Neural progenitor cell (in vitro differentiated cells): Measurements from ENCODE around the gene QSOX1. TPM values are rescaled to one million over a fixed set of nuclear protein-coding genes. Genes with fewer than 3 reads are reported as not detected.

Source experiments
- DNase-seq: peaks from one replicate; pipeline ENCODE4 v3.0.0-alpha.2; 2016; ENCODE audit warnings: low spot score
- H2AFZ ChIP-seq: fragments of 200-600 bp; sonication (generic); replicated peaks from 2 replicates; pipeline ENCODE4 v1.6.1; 2016; ENCODE audit warnings: antibody characterized with exemption
- H3F3A ChIP-seq: fragments of 200-600 bp; sonication (generic); 2 replicates; pipeline ENCODE4 v1.6.1; 2016; ENCODE audit warnings: antibody characterized with exemption, low read depth
- H3K27ac ChIP-seq: fragments of 200-600 bp; sonication (generic); 2 replicates; pipeline ENCODE4 v1.5.1; 2016; ENCODE audit warnings: mild to moderate bottlenecking
- H3K27me3 ChIP-seq: fragments of 200-600 bp; sonication (generic); 2 replicates; pipeline ENCODE4 v1.6.1; 2016; ENCODE audit warnings: mild to moderate bottlenecking, moderate library complexity
- H3K36me3 ChIP-seq: fragments of 200-600 bp; sonication (generic); 2 replicates; pipeline ENCODE4 v1.5.1; 2016
- H3K4me1 ChIP-seq: fragments of 200-600 bp; sonication (generic); 2 replicates; pipeline ENCODE4 v1.6.1; 2016; ENCODE audit warnings: mixed run types
- H3K4me2 ChIP-seq: fragments of 200-600 bp; sonication (generic); 2 replicates; pipeline ENCODE4 v1.6.1; 2016
- H3K4me3 ChIP-seq: fragments of 200-600 bp; sonication (generic); 2 replicates; pipeline ENCODE4 v1.5.1; 2016
- H3K79me2 ChIP-seq: fragments of 200-600 bp; sonication (generic); 2 replicates; pipeline ENCODE4 v1.6.1; 2016; ENCODE audit warnings: low read depth
- H3K9ac ChIP-seq: fragments of 200-600 bp; sonication (generic); 2 replicates; pipeline ENCODE4 v1.6.1; 2016
- H3K9me3 ChIP-seq: fragments of 200-600 bp; sonication (generic); 2 replicates; pipeline ENCODE4 v1.5.1; 2016; ENCODE audit warnings: low read depth
- H4K20me1 ChIP-seq: fragments of 200-600 bp; sonication (generic); 2 replicates; pipeline ENCODE4 v1.6.1; 2016; ENCODE audit warnings: low read depth
- H3K27ac Mint-ChIP-seq: 3 replicates; pipeline ENCODE4 v1.8.0; 2021; ENCODE audit warnings: mixed read lengths
- H3K27me3 Mint-ChIP-seq: 2 replicates; pipeline ENCODE4 v1.8.0; 2022; ENCODE audit warnings: low read depth, mild to moderate bottlenecking, inconsistent platforms, moderate library complexity, mixed read lengths; ENCODE audit not compliant: insufficient read depth
- H3K36me3 Mint-ChIP-seq: 3 replicates; pipeline ENCODE4 v1.8.0; 2021; ENCODE audit warnings: mixed read lengths
- H3K4me1 Mint-ChIP-seq: 3 replicates; pipeline ENCODE4 v1.8.0; 2021; ENCODE audit warnings: mixed read lengths
- H3K4me3 Mint-ChIP-seq: 3 replicates; pipeline ENCODE4 v1.8.0; 2021; ENCODE audit warnings: mild to moderate bottlenecking, moderate library complexity, mixed read lengths
- H3K9me3 Mint-ChIP-seq: 3 replicates; pipeline ENCODE4 v1.8.0; 2020; ENCODE audit warnings: mixed read lengths
- EZH2 ChIP-seq: fragments of 200-600 bp; sonication (generic); IDR thresholded peaks from 2 replicates; pipeline ENCODE4 v1.6.1; 2017; ENCODE audit warnings: antibody characterized with exemption, mild to moderate bottlenecking, moderate library complexity
- EZH2phosphoT487 ChIP-seq: fragments of 200-600 bp; sonication (generic); IDR thresholded peaks from 2 replicates; pipeline ENCODE4 v1.6.1; 2017; ENCODE audit warnings: antibody characterized with exemption
- total RNA-seq: library from RNA; depleted of rRNA; stranded (reverse); fragments of >200 nt; gene quantifications from 2 replicates; pipeline ENCODE4 v1.2.3, GENCODE V29; 2015; ENCODE audit warnings: low replicate concordance
- TF ChIP-seq, protein P1 (sequence below): fragments of 200-600 bp; sonication (generic); IDR thresholded peaks from 2 replicates; pipeline ENCODE4 v1.5.1; 2017; ENCODE audit warnings: antibody characterized with exemption, mild to moderate bottlenecking

QSOX1 gene
- total RNA-seq, 1 donor from 2014 or later, result 13.6 TPM

DNA sequence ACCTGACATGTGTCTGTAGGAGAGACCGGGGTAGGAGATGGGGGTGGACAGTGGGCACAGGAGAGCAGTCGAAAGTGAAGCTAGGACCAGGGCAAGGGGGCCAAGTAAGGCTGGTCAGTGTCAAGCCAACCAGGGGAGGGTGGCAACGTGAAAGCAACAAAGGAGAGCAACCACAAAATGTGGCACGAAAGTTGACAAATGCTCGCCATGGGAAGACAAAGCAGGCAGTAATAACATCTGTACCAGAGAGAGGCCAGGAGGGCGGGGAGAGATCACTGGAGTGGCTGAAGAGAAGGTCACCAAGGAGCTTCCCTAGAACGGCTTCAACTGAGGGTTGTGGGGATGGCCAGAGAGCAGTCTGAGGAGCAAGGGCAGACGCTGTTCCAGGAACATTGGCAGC is 17.0 kb downstream of the QSOX1 start:
- peaks cover 12% of the 10 kb centered on the region for H3K4me1 ChIP-seq
- no peak for DNase-seq
- peak overlapping the region; percentile 5 for H3K27ac Mint-ChIP-seq

GRCh38 chr1:180173451-180173850 is 18.8 kb downstream of the QSOX1 start:
- H3K36me3 ChIP-seq, result no peaks in the 10 kb centered on the region
- H3K27me3 ChIP-seq, result no peaks in the 10 kb centered on the region
- Mint-ChIP-seq H3K27me3 (peaks cover 18% of the 10 kb centered on the region), H3K4me1 (no peaks in the 10 kb centered on the region), H3K36me3 (no peaks in the 10 kb centered on the region), H3K4me3 (no peak overlapping the region), H3K9me3 (no peaks in the 10 kb centered on the region), H3K27ac (no peak overlapping the region)
- H3K9ac ChIP-seq, result no peak overlapping the region
- DNase-seq, result no peak
- H2AFZ ChIP-seq, result no peak overlapping the region
- H3K27ac ChIP-seq, result no peak overlapping the region
- H3K4me3 ChIP-seq, result no peak overlapping the region
- H3K79me2 ChIP-seq, result no peaks in the 10 kb centered on the region
- TF ChIP-seq, protein P1, sequence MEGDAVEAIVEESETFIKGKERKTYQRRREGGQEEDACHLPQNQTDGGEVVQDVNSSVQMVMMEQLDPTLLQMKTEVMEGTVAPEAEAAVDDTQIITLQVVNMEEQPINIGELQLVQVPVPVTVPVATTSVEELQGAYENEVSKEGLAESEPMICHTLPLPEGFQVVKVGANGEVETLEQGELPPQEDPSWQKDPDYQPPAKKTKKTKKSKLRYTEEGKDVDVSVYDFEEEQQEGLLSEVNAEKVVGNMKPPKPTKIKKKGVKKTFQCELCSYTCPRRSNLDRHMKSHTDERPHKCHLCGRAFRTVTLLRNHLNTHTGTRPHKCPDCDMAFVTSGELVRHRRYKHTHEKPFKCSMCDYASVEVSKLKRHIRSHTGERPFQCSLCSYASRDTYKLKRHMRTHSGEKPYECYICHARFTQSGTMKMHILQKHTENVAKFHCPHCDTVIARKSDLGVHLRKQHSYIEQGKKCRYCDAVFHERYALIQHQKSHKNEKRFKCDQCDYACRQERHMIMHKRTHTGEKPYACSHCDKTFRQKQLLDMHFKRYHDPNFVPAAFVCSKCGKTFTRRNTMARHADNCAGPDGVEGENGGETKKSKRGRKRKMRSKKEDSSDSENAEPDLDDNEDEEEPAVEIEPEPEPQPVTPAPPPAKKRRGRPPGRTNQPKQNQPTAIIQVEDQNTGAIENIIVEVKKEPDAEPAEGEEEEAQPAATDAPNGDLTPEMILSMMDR, result no peak
- TF ChIP-seq EZH2phosphoT487, result no peak
- TF ChIP-seq EZH2, result no peak
- H4K20me1 ChIP-seq, result peaks cover 7% of the 10 kb centered on the region
- no peak overlapping the region for H3K4me2 ChIP-seq
- no peaks in the 10 kb centered on the region for H3K4me1 ChIP-seq
- H3K9me3 ChIP-seq, result no peaks in the 10 kb centered on the region
- peaks cover 2% of the 10 kb centered on the region for H3F3A ChIP-seq

More for the DNA sequence above, 17.0 kb downstream of the QSOX1 start:
- Histone ChIP-seq H3K27ac (no peak overlapping the region), H4K20me1 (peaks cover 21% of the 10 kb centered on the region), H3K9me3 (no peaks in the 10 kb centered on the region), H3K36me3 (no peaks in the 10 kb centered on the region), H3K4me3 (no peak overlapping the region), H3K4me2 (no peak overlapping the region), H2AFZ (no peak overlapping the region), H3F3A (peaks cover 12% of the 10 kb centered on the region), H3K9ac (no peak overlapping the region), H3K27me3 (no peaks in the 10 kb centered on the region), H3K79me2 (no peaks in the 10 kb centered on the region)
- H3K36me3 Mint-ChIP-seq, result no peaks in the 10 kb centered on the region
- no peaks in the 10 kb centered on the region for H3K9me3 Mint-ChIP-seq
- H3K4me3 Mint-ChIP-seq, result no peak overlapping the region
- TF ChIP-seq EZH2 (no peak), EZH2phosphoT487 (no peak)
- TF ChIP-seq, protein P1, result no peak
- H3K4me1 Mint-ChIP-seq, result no peaks in the 10 kb centered on the region
- H3K27me3 Mint-ChIP-seq, result peaks cover 17% of the 10 kb centered on the region

GRCh38 chr1:180173952-180174351 is 19.3 kb downstream of the QSOX1 start:
- no peak for TF ChIP-seq EZH2
- TF ChIP-seq, protein P1, result no peak
- no peak for TF ChIP-seq EZH2phosphoT487
- Mint-ChIP-seq H3K27me3 (peaks cover 18% of the 10 kb centered on the region), H3K9me3 (no peaks in the 10 kb centered on the region), H3K4me1 (no peaks in the 10 kb centered on the region), H3K4me3 (no peak overlapping the region), H3K36me3 (no peaks in the 10 kb centered on the region), H3K27ac (no peak overlapping the region)
- Histone ChIP-seq H3K4me1 (no peaks in the 10 kb centered on the region), H3K27me3 (no peaks in the 10 kb centered on the region), H3K27ac (no peak overlapping the region), H2AFZ (no peak overlapping the region), H3K4me2 (no peak overlapping the region), H4K20me1 (peaks cover 3% of the 10 kb centered on the region), H3K79me2 (no peaks in the 10 kb centered on the region), H3K4me3 (no peak overlapping the region), H3K9ac (no peak overlapping the region), H3K9me3 (no peaks in the 10 kb centered on the region), H3F3A (peaks cover 3% of the 10 kb centered on the region), H3K36me3 (no peaks in the 10 kb centered on the region)
- DNase-seq, result no peak

- Histone ChIP-seq H3K27ac (no peak overlapping the region), H3K36me3 (no peaks in the 10 kb centered on the region), H3K4me1 (no peaks in the 10 kb centered on the region), H2AFZ (no peak overlapping the region), H3K9ac (no peak overlapping the region), H3K79me2 (no peaks in the 10 kb centered on the region), H3K9me3 (no peaks in the 10 kb centered on the region), H3K4me2 (no peak overlapping the region), H3K4me3 (no peak overlapping the region), H4K20me1 (no peaks in the 10 kb centered on the region), H3K27me3 (no peaks in the 10 kb centered on the region), H3F3A (peaks cover 3% of the 10 kb centered on the region)
- DNase-seq, result no peak
- TF ChIP-seq EZH2phosphoT487, result no peak
- Mint-ChIP-seq H3K36me3 (no peaks in the 10 kb centered on the region), H3K4me3 (no peak overlapping the region), H3K4me1 (no peaks in the 10 kb centered on the region), H3K27me3 (peaks cover 10% of the 10 kb centered on the region), H3K27ac (no peak overlapping the region), H3K9me3 (no peaks in the 10 kb centered on the region)
These were observed 20.6 kb downstream of the QSOX1 start for GRCh38 chr1:180175291-180175690.
